ENCODE data around the gene NR6A1. TPM values are rescaled to one million over a fixed set of nuclear protein-coding genes. Genes with fewer than 3 reads are reported as not detected.

NR6A1 gene
- total RNA-seq, 1 donor from 2014 or later: 0.56 TPM

DNA sequence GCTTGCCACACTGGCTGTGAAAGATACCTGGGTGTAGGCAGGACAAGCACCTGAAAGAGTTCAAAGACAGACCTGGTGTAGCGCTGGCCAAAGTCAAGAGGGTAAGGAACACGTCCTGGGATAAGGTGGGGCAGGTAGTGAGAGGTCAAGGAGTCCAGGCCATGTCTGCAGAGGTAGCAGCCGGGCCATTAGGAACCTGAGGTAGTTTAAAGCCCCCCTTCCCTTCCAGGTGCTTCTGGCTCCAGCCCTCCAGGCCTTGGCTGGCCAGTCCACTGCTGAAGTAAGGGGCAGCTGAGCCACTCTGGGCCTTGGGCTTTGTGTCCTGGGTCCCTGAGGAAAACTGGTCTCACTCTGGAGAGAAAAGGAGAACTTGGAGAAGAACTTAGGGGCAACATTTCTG, 250.0 kb downstream of the NR6A1 start:
- no peak overlapping the region for H3K4me3 Mint-ChIP-seq (ENCODE audit: unreplicated experiment)
- H3K9me3 Mint-ChIP-seq (ENCODE audit: unreplicated experiment): no peaks in the 10 kb centered on the region
- H3K27me3 Mint-ChIP-seq (ENCODE audit: unreplicated experiment): peaks cover 12% of the 10 kb centered on the region
- DNase-seq (ENCODE audit: extremely low spot score, unreplicated experiment): no peak
- no peaks in the 10 kb centered on the region for H3K4me1 Mint-ChIP-seq (ENCODE audit: unreplicated experiment)
- H3K36me3 Mint-ChIP-seq (ENCODE audit: unreplicated experiment): no peaks in the 10 kb centered on the region
- TF ChIP-seq, protein P1, sequence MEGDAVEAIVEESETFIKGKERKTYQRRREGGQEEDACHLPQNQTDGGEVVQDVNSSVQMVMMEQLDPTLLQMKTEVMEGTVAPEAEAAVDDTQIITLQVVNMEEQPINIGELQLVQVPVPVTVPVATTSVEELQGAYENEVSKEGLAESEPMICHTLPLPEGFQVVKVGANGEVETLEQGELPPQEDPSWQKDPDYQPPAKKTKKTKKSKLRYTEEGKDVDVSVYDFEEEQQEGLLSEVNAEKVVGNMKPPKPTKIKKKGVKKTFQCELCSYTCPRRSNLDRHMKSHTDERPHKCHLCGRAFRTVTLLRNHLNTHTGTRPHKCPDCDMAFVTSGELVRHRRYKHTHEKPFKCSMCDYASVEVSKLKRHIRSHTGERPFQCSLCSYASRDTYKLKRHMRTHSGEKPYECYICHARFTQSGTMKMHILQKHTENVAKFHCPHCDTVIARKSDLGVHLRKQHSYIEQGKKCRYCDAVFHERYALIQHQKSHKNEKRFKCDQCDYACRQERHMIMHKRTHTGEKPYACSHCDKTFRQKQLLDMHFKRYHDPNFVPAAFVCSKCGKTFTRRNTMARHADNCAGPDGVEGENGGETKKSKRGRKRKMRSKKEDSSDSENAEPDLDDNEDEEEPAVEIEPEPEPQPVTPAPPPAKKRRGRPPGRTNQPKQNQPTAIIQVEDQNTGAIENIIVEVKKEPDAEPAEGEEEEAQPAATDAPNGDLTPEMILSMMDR (IDR thresholded peaks at IDR 0.05): no peak
- no peak overlapping the region for H3K27ac Mint-ChIP-seq (ENCODE audit: unreplicated experiment)

DNA sequence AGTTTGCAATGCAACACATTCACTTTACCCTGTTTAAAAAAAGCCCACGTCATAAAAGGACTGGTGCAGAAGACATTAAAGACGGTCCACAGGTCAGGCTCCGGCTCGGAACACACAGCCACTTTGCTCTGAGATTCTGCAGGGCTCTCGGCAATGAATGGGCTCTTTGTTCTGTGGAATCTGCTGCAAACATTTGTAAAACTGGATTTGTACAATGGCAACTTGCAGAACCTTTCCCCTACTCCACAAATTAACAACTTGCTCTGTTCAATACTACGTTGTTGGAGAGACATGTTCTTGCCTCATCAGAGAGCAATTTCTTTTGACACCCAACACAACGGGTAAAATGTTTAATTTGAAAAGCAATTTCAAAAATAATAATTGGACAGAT, 250.9 kb downstream of the NR6A1 start:
- H3K4me1 Mint-ChIP-seq (ENCODE audit: unreplicated experiment): no peaks in the 10 kb centered on the region
- no peak for DNase-seq (ENCODE audit: extremely low spot score, unreplicated experiment)
- H3K36me3 Mint-ChIP-seq (ENCODE audit: unreplicated experiment): no peaks in the 10 kb centered on the region
- no peak overlapping the region for H3K27ac Mint-ChIP-seq (ENCODE audit: unreplicated experiment)
- H3K27me3 Mint-ChIP-seq (ENCODE audit: unreplicated experiment): peaks cover 12% of the 10 kb centered on the region
- no peak overlapping the region for H3K4me3 Mint-ChIP-seq (ENCODE audit: unreplicated experiment)
- TF ChIP-seq, protein P1 (IDR thresholded peaks at IDR 0.05): no peak
- no peaks in the 10 kb centered on the region for H3K9me3 Mint-ChIP-seq (ENCODE audit: unreplicated experiment)

DNA sequence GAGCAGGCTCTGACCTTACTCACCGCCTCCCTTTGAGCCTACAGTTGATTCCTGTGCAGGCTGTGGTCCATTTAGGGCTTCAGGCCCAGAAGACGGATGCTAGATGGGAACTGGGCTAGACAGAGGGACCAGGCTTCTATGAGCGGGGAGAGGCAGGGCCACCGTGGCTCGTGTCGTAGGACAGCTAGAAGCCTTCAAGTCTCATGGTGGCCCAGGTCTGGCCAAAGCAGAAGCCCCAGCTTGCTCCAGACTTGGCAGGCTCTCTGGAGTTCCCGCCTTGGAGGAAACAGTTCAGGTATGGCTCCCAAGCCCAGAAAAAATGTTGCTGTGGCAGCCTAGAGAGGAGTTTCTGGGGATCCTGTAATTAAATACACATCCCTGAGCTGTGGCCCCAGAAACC, 253.0 kb downstream of the NR6A1 start:
- H3K27ac Mint-ChIP-seq (ENCODE audit: unreplicated experiment): no peak overlapping the region
- no peaks in the 10 kb centered on the region for H3K4me1 Mint-ChIP-seq (ENCODE audit: unreplicated experiment)
- H3K9me3 Mint-ChIP-seq (ENCODE audit: unreplicated experiment): no peaks in the 10 kb centered on the region
- DNase-seq (ENCODE audit: extremely low spot score, unreplicated experiment): no peak
- H3K4me3 Mint-ChIP-seq (ENCODE audit: unreplicated experiment): no peak overlapping the region
- TF ChIP-seq, protein P1 (IDR thresholded peaks at IDR 0.05): no peak
- no peaks in the 10 kb centered on the region for H3K36me3 Mint-ChIP-seq (ENCODE audit: unreplicated experiment)
- peaks cover 12% of the 10 kb centered on the region for H3K27me3 Mint-ChIP-seq (ENCODE audit: unreplicated experiment)

DNA sequence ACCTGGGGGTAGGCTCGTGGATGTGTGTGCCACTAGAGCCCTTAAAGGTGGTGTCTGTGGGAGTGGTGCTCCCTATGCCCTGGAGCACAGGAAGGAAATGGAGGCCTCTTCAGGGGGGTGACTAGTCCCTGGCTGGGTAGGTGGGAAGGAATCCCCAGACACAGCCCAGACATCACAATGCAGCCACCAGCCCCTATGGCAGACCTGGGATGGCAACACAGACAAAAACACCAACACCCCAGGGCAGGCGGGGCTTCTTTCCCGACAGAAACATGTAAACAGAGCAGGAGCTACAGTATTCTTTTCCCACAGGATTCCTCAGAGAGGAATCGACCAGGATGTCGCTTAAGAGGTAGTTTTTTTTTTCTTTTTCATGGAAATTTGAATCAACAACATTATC, 253.5 kb downstream of the NR6A1 start:
- H3K27ac Mint-ChIP-seq (ENCODE audit: unreplicated experiment): no peak overlapping the region
- TF ChIP-seq, protein P1 (IDR thresholded peaks at IDR 0.05): no peak
- H3K9me3 Mint-ChIP-seq (ENCODE audit: unreplicated experiment): no peaks in the 10 kb centered on the region
- no peaks in the 10 kb centered on the region for H3K4me1 Mint-ChIP-seq (ENCODE audit: unreplicated experiment)
- no peak for DNase-seq (ENCODE audit: extremely low spot score, unreplicated experiment)
- peaks cover 14% of the 10 kb centered on the region for H3K27me3 Mint-ChIP-seq (ENCODE audit: unreplicated experiment)
- no peak overlapping the region for H3K4me3 Mint-ChIP-seq (ENCODE audit: unreplicated experiment)
- no peaks in the 10 kb centered on the region for H3K36me3 Mint-ChIP-seq (ENCODE audit: unreplicated experiment)

DNA sequence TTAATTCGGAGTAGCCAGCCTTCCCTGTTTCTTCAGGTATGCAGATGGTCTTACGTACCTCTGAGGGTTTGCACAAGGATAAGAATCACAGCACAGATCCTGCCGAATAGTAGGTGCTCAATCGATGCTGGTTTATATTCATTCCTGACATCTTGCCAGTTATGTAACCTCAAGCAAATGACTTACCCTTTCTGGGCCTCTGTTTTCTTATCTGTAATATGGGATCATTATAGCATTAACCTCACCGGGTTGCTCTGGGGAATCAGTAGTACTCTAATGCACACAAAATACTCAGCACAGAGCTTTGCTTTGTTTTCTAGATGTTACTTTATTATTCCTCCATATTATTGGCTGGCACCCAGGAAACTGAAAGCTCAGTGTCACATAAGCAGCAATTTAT, 256.2 kb downstream of the NR6A1 start:
- Mint-ChIP-seq H3K27ac (ENCODE audit: unreplicated experiment) (no peak overlapping the region), H3K9me3 (ENCODE audit: unreplicated experiment) (no peaks in the 10 kb centered on the region), H3K36me3 (ENCODE audit: unreplicated experiment) (no peaks in the 10 kb centered on the region), H3K4me1 (ENCODE audit: unreplicated experiment) (no peaks in the 10 kb centered on the region), H3K27me3 (ENCODE audit: unreplicated experiment) (peaks cover 7% of the 10 kb centered on the region), H3K4me3 (ENCODE audit: unreplicated experiment) (no peak overlapping the region)
- DNase-seq (ENCODE audit: extremely low spot score, unreplicated experiment): no peak
- TF ChIP-seq, protein P1 (IDR thresholded peaks at IDR 0.05): no peak
